ENCODE results near the gene BMP8A. TPM values are rescaled to one million over a fixed set of nuclear protein-coding genes. Genes with fewer than 3 reads are reported as not detected.
"Not testable (repeated sequence)": the region's sequence is repeated elsewhere in the genome, so short reads cannot be mapped to it uniquely, and the experiment has no call there.

Gene BMP8A
- total RNA-seq, 1 experiment from 2014 or later, result not detected

DNA sequence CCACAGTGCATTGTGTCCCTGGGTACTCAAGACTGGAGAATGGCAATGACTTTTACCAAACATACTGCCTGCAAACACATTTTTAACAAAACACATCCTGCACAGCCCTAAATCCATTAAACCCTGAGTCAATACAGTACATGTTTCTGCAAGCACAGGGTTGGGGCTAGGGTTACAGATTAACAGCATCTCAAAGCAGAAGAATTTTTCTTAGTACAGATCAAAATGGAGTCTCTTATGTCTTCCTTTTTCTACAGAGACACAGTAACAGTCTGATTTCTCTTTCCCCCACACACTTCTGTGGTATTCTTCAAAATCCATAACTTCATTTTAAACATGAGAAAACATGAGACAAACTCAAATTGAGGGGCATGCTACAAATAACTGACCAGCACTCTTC, 13.9 kb downstream of the BMP8A start:
- no peak for DNase-seq (ENCODE audit: low read depth)

DNA sequence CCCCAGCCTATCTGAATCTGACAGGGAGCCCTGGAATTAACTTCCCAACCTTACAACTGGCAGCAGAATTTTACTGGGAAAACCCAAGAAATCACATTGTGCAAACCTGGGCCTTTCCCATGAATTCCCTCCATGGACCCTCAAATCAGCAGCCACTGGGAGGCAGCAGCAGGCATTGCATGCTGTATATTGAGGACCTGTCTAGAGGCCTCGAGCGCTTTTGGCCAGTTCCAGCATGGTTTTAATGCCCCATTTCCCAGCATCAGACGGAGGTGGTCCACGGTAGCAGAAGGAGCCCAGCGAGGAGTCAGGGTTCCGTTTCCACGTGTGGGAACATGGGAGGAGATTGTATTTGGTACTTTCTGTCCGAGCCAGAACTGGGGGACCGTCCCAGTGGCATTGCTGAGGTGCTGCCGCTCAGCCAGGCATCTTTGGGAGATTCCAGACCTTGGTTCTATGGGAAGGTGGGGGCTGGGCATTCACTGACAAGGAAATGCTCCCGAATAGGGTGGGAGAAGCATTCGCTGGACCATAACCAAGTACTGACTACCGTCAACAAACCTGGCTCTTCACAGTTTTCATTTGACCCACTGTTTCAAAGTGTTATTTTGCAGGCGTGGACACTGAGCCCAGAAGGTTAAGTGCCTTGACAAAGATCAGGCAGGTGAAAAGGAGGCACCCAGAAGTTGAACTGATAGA, 15.9 kb downstream of the BMP8A start:
- DNase-seq (ENCODE audit: low read depth), result peak; percentile 12

DNA sequence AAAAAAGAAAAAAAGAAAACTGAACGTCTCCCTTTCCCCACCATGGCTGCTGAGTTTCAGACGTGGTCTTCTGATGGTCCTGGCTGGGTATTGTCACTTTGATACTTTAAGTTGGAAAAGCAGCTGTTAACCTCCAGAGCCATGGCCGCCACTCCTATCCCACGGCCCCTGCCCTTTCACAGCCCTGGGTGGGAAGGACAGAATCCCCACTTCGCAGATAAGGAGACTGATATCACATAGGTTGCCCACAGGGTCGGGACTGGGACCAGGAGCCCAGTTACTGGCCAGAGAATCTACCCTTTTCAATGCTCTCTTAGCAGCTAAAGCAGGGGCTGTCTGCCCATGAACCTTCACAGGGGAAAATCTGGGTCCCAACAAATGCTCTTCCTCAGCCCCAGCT, 16.8 kb downstream of the BMP8A start:
- DNase-seq (ENCODE audit: low read depth), result no peak

DNA sequence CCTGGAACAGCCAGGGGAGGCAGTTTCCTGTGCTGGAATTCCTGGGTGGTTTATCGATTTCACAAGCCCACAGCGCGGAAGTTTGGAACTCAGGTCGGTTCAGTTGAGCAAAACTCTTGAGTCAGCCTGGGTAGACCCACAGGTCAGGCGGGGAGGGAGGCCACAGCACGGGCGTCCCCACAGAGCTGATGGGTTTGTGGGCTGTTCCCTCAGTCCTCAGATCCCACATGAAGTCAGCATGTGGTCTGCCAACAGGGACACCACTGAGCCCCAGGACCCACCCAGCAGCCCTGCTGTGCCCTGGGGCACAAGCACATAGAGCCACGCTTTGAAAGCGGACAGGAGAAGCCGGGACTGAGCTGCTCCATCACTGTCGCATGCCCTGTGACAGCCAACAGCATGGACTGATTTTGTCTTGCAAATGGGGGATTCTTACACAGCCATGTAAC, 17.4 kb downstream of the BMP8A start:
- peak; percentile 94 for DNase-seq (ENCODE audit: low read depth)

DNA sequence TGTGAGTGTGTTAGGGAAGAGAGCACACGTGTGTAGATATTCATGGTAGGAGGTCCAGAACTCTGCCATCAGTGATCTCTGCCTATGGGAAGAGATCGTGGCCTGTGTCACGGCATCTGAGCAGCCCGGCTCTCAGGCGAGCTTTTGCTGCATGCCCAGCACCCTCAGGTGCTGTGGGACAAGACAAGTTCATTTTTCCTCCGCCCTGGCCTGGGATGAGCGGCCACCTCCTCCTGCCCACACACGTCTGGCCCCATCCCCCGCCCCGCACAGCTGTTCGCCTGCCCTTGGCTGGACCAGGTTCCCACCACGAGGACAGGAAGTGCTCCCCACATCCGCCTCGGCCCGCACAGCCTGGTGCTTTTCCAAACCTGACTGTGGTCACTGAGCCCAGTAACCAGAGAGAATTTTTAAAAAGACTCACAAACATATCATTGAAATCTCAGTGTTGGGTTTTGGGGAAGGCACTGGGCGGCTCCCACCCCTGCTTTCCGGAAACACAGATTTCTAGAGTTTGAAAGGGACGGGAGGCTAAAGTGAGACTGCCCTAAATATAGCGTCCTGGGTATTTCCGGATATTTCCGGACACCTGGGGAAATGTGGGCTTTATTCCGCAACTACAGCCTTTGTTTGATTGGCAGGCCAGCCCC, 18.0 kb downstream of the BMP8A start:
- DNase-seq (ENCODE audit: low read depth), result peak; percentile 94

DNA sequence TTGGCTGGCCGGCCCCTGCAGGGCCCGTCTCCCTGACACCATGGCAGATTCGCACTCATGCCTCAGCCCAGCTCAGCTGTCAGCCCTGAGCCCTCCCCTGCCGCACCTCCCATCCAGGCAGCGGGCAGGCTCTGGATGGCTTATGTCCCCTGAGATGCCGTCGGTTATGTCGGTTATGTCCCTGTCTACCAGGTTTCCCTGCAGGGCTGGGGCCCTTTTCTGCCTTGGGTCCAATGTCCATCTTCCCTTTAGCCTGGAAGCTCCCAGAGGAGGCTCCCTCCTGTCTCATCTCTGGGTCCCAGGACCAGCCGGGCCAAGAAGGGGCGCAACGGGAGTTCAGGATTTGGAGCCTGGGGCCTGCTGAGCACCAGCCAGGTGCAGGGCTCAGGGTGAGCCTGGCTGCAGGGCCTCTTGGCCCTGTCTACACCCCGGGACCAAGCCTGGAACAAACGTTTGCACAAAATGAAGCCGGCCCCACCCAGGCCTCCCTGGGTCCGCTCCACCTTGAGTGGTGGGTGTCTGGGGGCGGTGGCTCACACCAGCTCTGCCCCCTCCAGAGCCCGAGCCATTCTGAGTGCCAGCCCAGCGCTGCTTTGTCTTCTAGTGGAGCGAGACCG, 19.2 kb downstream of the BMP8A start:
- DNase-seq (ENCODE audit: low read depth), result not testable (repeated sequence)

DNA sequence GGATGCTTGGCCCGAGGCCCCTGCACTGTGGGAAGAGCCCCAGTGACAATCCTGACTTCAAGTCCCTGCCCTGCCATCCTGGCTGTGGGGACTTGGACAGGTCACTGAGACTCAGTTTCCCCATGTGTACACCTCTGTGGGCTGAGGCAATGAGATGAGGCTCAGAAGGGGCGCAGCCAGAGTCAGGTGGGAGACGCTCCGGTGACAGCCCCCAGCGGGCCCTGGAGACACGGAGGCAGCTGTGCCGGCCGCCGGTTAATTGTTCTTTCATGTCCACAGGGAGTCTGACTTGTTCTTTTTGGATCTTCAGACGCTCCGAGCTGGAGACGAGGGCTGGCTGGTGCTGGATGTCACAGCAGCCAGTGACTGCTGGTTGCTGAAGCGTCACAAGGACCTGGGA, 20.0 kb downstream of the BMP8A start:
- DNase-seq (ENCODE audit: low read depth), result not testable (repeated sequence)

DNA sequence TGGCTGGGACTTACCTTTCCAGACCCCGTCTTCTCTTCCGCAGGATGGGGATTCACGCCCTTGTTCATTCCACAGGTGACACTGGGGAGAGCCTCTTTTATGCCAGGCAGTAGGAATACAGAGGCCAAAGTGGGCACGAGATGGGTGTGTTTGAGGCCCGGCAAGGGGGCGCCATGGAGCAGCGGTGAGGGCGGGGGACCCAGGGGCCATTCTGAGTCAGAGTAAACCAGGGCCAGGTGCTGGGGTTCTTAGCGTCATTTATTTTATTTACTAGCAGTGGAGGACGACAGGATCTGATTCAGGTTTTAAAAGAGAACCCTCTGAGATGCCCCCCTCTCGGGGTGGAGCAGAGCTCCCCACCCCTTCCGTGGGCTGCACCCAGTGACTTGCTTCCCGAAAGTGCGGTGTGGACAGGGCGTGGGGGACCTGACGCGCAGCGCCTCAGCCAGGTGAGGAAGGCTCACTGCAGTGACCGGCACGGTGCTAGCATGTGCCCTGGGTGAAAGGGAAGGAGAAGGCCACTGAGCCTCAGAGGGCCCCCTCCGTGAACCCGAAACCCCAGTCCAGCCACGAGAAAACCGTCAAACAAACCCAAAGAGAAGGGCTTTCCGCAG, 20.9 kb downstream of the BMP8A start:
- DNase-seq (ENCODE audit: low read depth), result not testable (repeated sequence)

DNA sequence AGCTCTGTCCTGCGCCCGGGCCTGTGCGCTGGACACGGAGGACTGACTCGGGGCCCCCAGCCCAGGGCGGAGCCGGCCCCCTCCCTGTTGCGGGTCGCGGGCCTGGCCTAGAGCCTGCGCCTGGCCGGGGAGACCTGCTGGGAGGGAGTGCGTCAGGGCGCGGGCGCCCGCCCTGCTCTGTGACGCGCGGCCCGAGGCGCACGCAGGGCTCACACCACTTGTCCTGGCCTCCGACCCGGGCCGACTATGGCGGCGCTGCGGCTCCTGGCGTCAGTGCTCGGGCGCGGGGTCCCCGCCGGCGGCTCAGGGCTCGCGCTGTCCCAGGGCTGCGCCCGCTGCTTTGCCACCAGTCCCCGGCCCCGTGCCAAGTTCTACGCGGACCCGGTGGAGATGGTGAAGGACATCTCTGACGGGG, 23.3 kb downstream of the BMP8A start:
- DNase-seq (ENCODE audit: low read depth), result peak; percentile 16

DNA sequence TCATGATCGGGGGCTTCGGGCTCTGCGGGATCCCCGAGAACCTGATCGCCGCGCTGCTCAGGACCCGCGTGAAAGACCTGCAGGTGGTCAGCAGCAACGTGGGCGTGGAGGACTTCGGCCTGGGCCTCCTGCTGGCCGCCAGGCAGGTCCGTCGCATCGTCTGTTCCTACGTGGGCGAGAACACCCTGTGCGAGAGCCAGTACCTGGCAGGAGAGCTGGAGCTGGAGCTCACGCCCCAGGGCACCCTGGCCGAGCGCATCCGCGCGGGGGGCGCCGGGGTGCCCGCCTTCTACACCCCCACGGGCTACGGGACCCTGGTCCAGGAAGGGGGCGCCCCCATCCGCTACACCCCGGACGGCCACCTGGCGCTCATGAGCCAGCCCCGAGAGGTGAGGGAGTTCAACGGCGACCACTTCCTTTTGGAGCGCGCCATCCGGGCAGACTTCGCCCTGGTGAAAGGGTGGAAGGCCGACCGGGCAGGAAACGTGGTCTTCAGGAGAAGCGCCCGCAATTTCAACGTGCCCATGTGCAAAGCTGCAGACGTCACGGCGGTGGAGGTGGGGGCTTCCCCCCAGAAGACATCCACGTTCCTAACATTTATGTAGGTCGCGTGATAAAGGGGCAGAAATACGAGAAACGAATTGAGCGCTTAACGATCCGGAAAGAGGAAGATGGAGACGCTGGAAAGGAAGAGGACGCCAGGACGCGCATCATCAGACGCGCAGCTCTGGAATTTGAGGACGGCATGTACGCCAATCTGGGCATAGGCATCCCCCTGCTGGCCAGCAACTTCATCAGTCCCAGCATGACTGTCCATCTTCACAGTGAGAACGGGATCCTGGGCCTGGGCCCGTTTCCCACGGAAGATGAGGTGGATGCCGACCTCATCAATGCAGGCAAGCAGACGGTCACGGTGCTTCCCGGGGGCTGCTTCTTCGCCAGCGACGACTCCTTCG, 24.0 kb downstream of the BMP8A start:
- not testable (repeated sequence) for DNase-seq (ENCODE audit: low read depth)

DNA sequence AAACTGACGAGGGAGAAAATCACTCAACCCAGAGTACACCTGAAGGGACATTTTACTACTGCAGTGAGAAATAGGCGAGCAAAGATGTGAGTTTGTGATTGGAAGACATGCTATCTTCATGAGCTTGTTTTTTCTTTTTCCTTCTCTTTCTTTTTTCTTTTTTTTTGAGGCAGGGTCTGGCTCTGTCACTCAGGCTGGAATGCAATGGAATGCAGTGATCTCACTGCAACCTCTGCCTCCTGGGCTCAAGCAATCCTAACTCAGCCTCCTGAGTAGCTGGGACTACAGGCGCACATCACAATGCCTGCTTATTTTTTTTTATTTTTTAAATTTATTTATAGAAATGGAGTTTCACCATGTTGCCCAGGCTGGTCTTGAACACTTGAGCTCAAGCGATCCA, 25.4 kb downstream of the BMP8A start:
- DNase-seq (ENCODE audit: low read depth), result not testable (repeated sequence)

DNA sequence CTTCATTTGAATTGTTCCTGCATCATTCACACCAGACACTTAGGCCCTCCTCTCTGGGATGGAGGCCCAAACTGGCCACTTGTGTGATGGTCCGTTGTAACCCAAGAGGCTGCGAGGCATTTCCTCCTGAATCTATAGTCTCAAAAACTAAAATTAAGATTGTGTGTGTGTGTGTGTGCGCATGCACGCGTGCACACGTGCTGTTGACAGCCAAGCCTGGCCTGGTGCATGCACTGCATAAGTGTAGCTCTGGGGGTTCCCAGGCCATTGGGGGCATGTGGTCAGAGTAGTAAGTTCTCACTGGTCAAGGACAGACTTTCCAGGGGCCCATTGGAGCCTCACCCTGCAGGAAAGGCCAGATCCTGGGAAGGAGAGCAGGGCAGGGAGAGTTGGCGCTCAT, 26.5 kb downstream of the BMP8A start:
- not testable (repeated sequence) for DNase-seq (ENCODE audit: low read depth)

DNA sequence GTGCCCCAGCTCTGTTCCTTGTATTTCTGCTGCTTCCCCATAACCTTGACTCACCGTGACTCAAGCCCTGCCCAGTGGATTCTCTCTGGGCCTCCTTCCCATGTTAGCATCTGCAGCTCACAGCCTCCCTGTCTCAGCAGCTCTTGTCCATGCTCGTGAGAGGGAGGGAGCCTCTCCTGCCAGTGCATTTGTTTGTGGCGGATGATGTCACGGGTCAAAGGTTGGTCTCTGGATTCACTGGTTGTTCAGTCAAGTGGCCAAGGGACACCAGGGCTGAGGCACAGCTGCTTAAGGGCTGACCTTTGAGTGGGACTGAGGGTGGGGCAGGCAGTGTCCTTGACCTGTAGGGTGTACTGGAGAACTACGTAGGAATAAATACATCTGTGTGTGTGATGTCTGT, 27.9 kb downstream of the BMP8A start:
- not testable (repeated sequence) for DNase-seq (ENCODE audit: low read depth)

DNA sequence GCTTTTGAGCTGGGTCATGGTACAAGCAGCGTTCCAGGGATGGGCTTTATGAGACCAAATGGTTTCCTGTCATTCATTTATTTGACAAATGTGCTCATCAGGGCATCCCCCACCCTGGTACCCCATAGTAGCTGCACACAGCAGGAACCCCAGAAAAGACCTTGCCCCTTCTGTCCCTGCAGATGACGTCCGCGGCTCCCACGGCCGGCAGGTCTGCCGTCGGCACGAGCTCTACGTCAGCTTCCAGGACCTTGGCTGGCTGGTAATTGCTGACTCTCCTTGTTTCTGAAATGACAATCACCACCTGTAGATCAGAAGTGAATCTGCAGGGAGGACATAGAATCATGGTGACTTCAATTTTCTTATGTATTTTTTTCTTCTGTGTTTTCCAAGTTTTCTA, 30.8 kb downstream of the BMP8A start:
- not testable (repeated sequence) for DNase-seq (ENCODE audit: low read depth)

DNA sequence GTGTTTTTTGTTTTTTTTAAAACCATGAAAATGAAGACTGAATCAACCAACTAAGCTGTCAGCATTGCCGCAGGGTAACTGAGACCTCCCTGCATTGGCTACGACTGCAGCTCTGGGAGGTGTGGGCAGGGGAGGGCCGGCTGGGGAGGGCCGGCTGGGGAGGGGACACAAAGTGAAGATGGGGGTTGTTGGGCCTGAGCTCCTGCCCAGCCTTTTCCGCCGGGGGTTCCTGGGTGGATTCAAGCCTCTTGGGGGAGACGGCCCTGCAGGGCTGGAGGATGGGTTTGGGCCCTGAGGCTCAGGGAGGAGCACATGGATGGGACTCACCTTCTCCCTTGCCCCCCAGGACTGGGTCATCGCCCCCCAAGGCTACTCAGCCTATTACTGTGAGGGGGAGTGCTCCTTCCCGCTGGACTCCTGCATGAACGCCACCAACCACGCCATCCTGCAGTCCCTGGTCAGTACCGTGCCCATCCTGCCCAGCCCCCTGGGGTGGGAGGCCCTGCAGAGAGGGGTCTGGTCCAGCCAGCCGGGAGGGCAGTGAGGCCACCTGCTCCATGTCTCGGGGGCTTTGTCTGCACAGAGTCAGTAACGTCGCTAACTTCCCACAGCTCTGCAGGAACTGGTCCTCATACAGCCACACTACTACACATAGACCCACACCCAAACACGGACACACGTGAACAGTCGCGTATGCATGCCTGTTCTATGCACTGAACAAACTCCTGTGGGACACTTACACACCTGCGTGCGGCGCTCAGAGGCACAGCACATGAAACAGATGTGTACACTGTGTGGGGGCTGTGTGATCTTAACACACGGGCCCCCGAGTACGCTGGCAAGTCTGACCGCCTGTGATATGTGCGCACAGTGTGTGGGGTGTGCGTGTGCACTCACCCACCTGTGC, 31.5 kb downstream of the BMP8A start:
- DNase-seq (ENCODE audit: low read depth), result no peak

DNA sequence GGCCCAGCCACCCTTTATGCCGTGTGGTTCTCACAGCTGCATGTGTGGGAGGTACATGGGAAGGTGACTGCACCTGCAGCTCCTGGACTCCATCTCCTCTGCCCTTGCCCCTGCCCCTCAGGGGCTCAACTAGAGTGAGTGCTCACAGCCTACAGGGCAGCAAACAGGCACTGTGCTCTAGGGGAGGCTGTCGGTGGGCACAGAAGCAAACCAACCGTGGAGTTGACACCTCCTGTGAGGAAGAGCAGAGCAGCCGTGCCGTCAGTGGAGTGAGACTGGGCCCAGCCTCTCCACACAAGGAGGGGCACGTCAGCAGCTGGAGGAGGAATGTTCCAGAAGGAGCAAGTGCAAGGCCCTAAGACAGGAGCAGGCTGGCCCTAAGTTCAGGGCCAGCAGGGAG, 32.7 kb downstream of the BMP8A start:
- no peak for DNase-seq (ENCODE audit: low read depth)

DNA sequence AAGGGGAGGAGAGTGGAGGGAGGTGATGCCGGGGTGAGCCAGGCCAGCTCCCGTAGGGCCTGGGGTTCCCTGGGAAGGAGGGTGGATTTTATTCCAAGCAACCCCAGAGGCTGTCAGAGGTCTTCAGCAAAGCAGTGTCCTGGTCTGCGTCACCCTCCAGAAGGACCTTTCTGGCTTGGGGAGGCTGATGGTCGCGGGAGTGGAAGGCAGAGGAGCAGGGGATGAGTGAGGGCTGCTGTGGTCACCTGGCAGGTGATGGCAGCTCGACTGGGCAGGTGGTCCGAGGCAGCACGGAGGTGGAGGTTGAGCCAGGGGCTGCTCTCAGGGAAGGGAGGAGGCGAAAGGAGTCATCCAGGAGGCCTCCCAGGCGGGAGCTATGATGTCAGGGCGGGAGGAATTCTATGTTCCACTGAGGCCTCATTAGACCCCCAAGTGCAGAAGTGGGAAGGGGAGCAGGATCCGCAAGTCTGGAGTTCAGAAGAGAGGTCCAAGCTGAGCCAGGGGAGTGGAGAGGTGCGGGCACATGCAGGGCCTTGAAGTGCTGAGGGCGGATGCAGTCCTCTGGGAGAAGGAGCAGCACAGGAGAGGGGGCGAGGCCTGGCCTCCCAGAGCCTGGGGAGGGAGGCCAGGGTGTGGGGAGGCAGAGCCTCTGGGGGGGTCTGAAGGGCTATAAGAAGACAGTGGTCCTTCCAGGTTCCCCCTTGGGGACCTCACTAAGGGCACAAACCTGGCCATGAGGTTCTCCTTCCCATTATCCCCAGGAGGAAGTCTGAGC, 33.3 kb downstream of the BMP8A start:
- no peak for DNase-seq (ENCODE audit: low read depth)

DNA sequence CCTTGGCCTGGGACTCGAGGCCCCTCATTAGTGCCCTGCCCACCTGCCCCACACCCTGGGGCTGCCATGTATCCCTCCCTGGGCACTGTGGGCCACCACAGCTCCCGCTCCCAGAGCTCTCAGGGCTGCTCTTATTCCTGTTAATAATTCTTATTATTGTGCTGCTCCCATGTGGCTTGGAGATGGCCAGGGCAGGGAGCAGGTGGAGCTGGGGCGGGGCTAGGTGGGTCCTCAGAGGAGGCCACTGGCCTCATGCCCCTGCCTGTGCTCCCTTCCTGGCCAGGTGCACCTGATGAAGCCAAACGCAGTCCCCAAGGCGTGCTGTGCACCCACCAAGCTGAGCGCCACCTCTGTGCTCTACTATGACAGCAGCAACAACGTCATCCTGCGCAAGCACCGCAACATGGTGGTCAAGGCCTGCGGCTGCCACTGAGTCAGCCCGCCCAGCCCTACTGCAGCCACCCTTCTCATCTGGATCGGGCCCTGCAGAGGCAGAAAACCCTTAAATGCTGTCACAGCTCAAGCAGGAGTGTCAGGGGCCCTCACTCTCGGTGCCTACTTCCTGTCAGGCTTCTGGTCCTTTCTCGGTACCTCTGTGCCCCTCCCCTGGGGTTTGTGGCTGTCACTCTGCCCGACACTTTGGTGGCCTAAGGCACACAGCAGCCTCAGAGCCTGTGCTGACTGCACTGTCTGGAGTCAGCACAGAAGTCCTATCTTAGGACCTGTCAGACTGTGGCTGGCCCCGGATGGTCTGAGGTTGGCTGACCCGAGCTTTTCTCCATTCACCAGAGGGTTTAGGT, 34.1 kb downstream of the BMP8A start:
- peak; percentile 37 for DNase-seq (ENCODE audit: low read depth)
